HCT116 (cell line): Measurements from ENCODE around the gene JPH3. TPM values are rescaled to one million over a fixed set of nuclear protein-coding genes. Genes with fewer than 3 reads are reported as not detected.

Source experiments
- ATAC-seq: fragments of 200-7000 bp; cut with Tn5 transposase; 2 replicates; pipeline ENCODE4 v1.9.1; 2020; ENCODE audit warnings: mild to moderate bottlenecking, moderate library complexity
- BruUV-seq: library from RNA; stranded (reverse); fragments of 400-500 nt; replicated peaks from 2 replicates; lab custom pipeline; 2021; lab: Mats Ljungman, UMichigan
- CTCF ChIA-PET: fragments of 300-600 bp; sonication (Branson Sonifier 250); formaldehyde crosslinking; loops from one replicate; lab custom pipeline; 2021; ENCODE audit warnings: antibody characterized with exemption; lab: Charles Lee
- POLR2A ChIA-PET: fragments of 300-600, 350-600 bp; sonication (Branson Sonifier 250); formaldehyde crosslinking; loops from one replicate; lab custom pipeline; 2021; ENCODE audit warnings: antibody characterized with exemption; lab: Charles Lee
- RAD21 ChIA-PET, 2 experiments: fragments of 300-600 bp; sonication (Branson Sonifier 250); formaldehyde crosslinking; loops; one replicate each; lab custom pipeline; 2023; ENCODE audit warnings: low total read pairs in 2 of 2; ENCODE audit not compliant: uncharacterized antibody in 2 of 2, unreplicated experiment in 2 of 2, low non-redundant PET in 1 of 2; lab: Charles Lee
- DNase-seq: peaks from one replicate; pipeline ENCODE4 v3.0.0-alpha.2; 2010; ENCODE audit warnings: low read depth, low spot score
- H2AFZ ChIP-seq: fragments of 200-600 bp; shearing (Covaris generic), sonication (generic); 2 replicates; pipeline ENCODE4 v1.6.1; 2017; ENCODE audit warnings: low read depth, mixed run types, mixed read lengths, antibody characterized with exemption, low read length; ENCODE audit not compliant: poor library complexity, severe bottlenecking
- H3K27ac ChIP-seq: 2 replicates; pipeline ENCODE4 v1.5.1; 2012; ENCODE audit warnings: low read depth, low read length
- H3K27me3 ChIP-seq: fragments of 200-600 bp; sonication (generic); 2 replicates; pipeline ENCODE4 v1.6.1; 2016; ENCODE audit warnings: mixed run types, low read length, mixed read lengths; ENCODE audit not compliant: insufficient read depth
- H3K36me3 ChIP-seq, 2 experiments: fragments of 200-500 bp in 1 of 2; fragments of 200-600 bp in 1 of 2; sonication (Bioruptor generic) in 1 of 2; sonication (generic) in 1 of 2; 2 replicates each; pipeline versions ENCODE4 v1.5.1 to v1.6.1; 2014 to 2016; ENCODE audit warnings: low read length in 2 of 2, inconsistent platforms in 1 of 2, mixed read lengths in 1 of 2, mixed run types in 1 of 2; ENCODE audit not compliant: insufficient read depth in 2 of 2, control insufficient read depth in 1 of 2
- H3K4me1 ChIP-seq, 2 experiments: fragments of 200-600 bp in 1 of 2; sonication (generic) in 1 of 2; 2 replicates each; pipeline versions ENCODE4 v1.5.1 to v1.6.1; 2012 to 2017; ENCODE audit warnings: low read length in 2 of 2, inconsistent platforms in 1 of 2, mild to moderate bottlenecking in 1 of 2, mixed read lengths in 1 of 2, mixed run types in 1 of 2, moderate library complexity in 1 of 2; ENCODE audit not compliant: insufficient read depth in 2 of 2, control insufficient read depth in 1 of 2
- H3K4me2 ChIP-seq: fragments of 200-600 bp; sonication (generic); 2 replicates; pipeline ENCODE4 v1.6.1; 2017; ENCODE audit warnings: mixed run types, low read length, mixed read lengths
- H3K4me3 ChIP-seq, 2 experiments: fragments of 200-600 bp in 1 of 2; sonication (generic) in 1 of 2; replicated peaks in 1 of 2; 2 replicates each; pipeline ENCODE4 v1.5.1; 2011 to 2016; ENCODE audit warnings: low read length in 2 of 2, control low read depth in 1 of 2, low read depth in 1 of 2, mild to moderate bottlenecking in 1 of 2, mixed read lengths in 1 of 2, mixed run types in 1 of 2
- H3K79me2 ChIP-seq: fragments of 200-600 bp; sonication (generic); 2 replicates; pipeline ENCODE4 v1.6.1; 2017; ENCODE audit warnings: mild to moderate bottlenecking, mixed run types, low read length, moderate library complexity, mixed read lengths; ENCODE audit not compliant: insufficient read depth
- H3K9ac ChIP-seq: fragments of 200-600 bp; sonication (generic); 2 replicates; pipeline ENCODE4 v1.6.1; 2016; ENCODE audit warnings: low read length, mixed read lengths
- H3K9me2 ChIP-seq: fragments of 200-600 bp; sonication (generic), shearing (Covaris generic); 2 replicates; pipeline ENCODE4 v1.6.1; 2017; ENCODE audit warnings: mixed run types, mild to moderate bottlenecking, moderate library complexity; ENCODE audit not compliant: insufficient read depth
- H3K9me3 ChIP-seq, 2 experiments: fragments of 200-500 bp in 1 of 2; fragments of 200-600 bp in 1 of 2; sonication (Bioruptor generic) in 1 of 2; sonication (generic) in 1 of 2; 2 replicates each; pipeline ENCODE4 v1.6.1; 2014 to 2017; ENCODE audit warnings: low read length in 2 of 2, mixed read lengths in 2 of 2, inconsistent platforms in 1 of 2, low read depth in 1 of 2, mild to moderate bottlenecking in 1 of 2, mixed run types in 1 of 2, moderate library complexity in 1 of 2; ENCODE audit not compliant: control insufficient read depth in 1 of 2, insufficient read depth in 1 of 2
- H4K20me1 ChIP-seq: fragments of 200-600 bp; sonication (generic), shearing (Covaris generic); 2 replicates; pipeline ENCODE4 v1.6.1; 2017; ENCODE audit warnings: mixed run types, mild to moderate bottlenecking, moderate library complexity; ENCODE audit not compliant: insufficient read depth
- ATF3 ChIP-seq: IDR thresholded peaks from 2 replicates; pipeline ENCODE4 v1.6.1; 2012
- ELF1 ChIP-seq: IDR thresholded peaks from 2 replicates; pipeline ENCODE4 v1.6.1; 2012; ENCODE audit warnings: low read depth, borderline replicate concordance
- FOSL1 ChIP-seq: IDR thresholded peaks from 2 replicates; pipeline ENCODE4 v1.6.1; 2012; ENCODE audit warnings: low read depth
- REST ChIP-seq: IDR thresholded peaks from 2 replicates; pipeline ENCODE4 v1.6.1; 2012; ENCODE audit warnings: low read depth
- SRF ChIP-seq: IDR thresholded peaks from 2 replicates; pipeline ENCODE4 v1.6.1; 2012; ENCODE audit warnings: low read depth
- TCF7L2 ChIP-seq: IDR thresholded peaks from 2 replicates; pipeline ENCODE4 v1.7.0; 2011; ENCODE audit warnings: borderline replicate concordance, inconsistent platforms; ENCODE audit not compliant: insufficient read depth, insufficient read length; ENCODE audit errors: extremely low read depth
- YY1 ChIP-seq: IDR thresholded peaks from 2 replicates; pipeline ENCODE4 v1.6.1; 2011; ENCODE audit warnings: low read length, low read depth, moderate library complexity, mild to moderate bottlenecking; ENCODE audit not compliant: insufficient replicate concordance; ENCODE audit errors: extremely low read depth
- ZNF274 ChIP-seq: fragments of 200-500 bp; sonication (Bioruptor generic); IDR thresholded peaks from 2 replicates; pipeline ENCODE4 v1.6.1; 2014; ENCODE audit warnings: mild to moderate bottlenecking, low read depth, low read length, inconsistent platforms
- intact Hi-C: fragments of 100-400 bp; cut with micrococcal nuclease; formaldehyde crosslinking; loops from 2 replicates; pipeline ENCODE4 v1.10.0; 2022
- total RNA-seq: library from RNA; stranded (reverse); gene quantifications from one replicate; pipeline ENCODE4 v1.2.1, GENCODE V29; 2021; ENCODE audit not compliant: unreplicated experiment

The JPH3 gene
- total RNA-seq, 1 experiment from 2014 or later: 0.10 TPM

GRCh38 chr16:87701078-87701460 is 98.8 kb downstream of the JPH3 start:
- Histone ChIP-seq H3K27me3 (no peaks in the 10 kb centered on the region), H3K4me3 (no peak overlapping the region), H3K9ac (no peak overlapping the region), H4K20me1 (no peaks in the 10 kb centered on the region), H3K9me3 (no peaks in the 10 kb centered on the region), H2AFZ (no peak overlapping the region), H3K36me3 (peaks cover 5 to 19% of the 10 kb centered on the region in 2 experiments; a peak in 3 of 4 replicates), H3K27ac (no peak overlapping the region), H3K4me2 (no peak overlapping the region), H3K79me2 (peaks cover 11% of the 10 kb centered on the region; the same call in 1 of the 2 replicates), H3K4me1 (no peaks in the 10 kb centered on the region), H3K9me2 (no peaks in the 10 kb centered on the region)
- ChIA-PET POLR2A (no interaction called here), RAD21 (no interaction called here), CTCF (no interaction called here)
- TF ChIP-seq YY1 (no peak), ZNF274 (no peak), ELF1 (no peak), FOSL1 (no peak), SRF (no peak), ATF3 (no peak), TCF7L2 (no peak), REST (no peak)
- intact Hi-C loops: no loop called here
- no TSS peak for BruUV-seq
- ATAC-seq (no peak), DNase-seq (no peak)
